ENCODE results near the gene TMEM131. TPM values are rescaled to one million over a fixed set of nuclear protein-coding genes. Genes with fewer than 3 reads are reported as not detected.

The TMEM131 gene
- total RNA-seq, 2 donors from 2014 or later = 37.7 to 37.8 TPM

GRCh38 chr2:97995026-97995733 lies 568 bp downstream of the TMEM131 start:
- intact Hi-C loops (cut with DNase I) = loop anchor here in 1 of 2 donors (5.0 kb wide), 1 partner anchor 1483 kb away; no protein-coding TSS in a partner anchor
- peak; percentile 87 for DNase-seq (ENCODE audit: low spot score)

- intact Hi-C loops (cut with DNase I) = no loop called here
- no peak for DNase-seq (ENCODE audit: low spot score)
Observed at GRCh38 chr2:97994476-97994875, 1.3 kb downstream of the TMEM131 start.

DNA sequence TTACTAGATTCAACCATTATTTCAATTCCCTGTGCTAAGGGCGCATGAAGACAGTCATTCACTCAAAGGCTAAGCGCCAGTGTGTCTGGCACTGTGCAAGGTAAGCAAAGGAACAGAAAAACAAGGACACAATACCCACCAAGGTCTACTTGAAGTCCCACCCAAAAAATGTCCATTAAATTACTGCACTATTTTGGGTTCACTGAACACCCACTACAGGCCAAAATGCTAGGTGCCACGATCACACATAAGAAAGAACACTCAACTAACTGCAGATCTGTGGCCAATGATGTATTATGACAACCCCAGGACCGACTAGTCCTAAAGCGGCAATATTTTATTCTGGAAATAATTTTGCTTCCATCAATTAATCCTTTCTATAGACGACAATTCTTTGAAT lies 1.8 kb downstream of the TMEM131 start:
- intact Hi-C loops (cut with DNase I) = no loop called here
- DNase-seq (ENCODE audit: low spot score) = no peak

DNA sequence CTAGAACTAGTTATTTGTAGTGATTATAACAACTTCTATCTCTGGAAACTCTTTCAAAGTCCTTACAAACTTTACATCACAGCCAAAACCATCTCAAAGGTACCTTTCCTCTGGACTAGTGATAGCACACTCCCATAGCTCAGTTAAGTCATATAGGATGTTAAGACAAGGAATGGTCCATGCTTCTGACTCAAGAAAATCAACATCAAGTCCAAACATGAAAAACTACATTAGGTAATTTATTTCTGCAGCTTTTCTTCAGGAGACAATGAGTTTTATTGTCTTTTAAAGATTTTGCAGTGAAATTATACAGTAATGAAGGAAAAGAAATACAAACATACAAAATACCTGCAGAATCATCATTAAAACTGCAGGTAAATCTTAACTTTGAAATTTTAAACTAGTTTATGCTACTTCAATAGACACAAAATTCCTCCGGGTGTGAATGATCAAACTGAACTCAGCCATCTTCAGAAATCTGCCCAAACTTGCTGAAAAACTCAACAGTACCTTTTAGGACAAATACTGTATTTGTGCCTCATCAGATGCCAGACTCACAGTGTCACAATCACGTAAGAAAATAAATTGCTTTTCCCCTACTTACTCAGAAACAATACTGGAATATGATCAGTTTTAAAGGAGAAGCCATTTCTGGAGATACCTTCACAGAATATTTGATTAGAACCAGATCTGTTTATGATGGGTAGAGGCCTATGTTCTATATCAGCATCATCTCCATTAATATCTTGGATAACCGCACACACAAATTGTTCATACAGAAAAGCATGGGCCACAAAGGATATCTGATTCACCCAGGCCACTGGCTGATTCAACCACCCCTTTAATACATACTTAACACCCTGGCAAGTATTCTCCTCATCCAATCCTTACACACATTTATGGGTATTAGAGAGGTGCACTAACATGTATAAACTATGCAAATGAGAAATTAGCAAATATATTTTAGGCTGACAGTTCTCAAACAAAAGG lies 2.6 kb downstream of the TMEM131 start:
- no peak for DNase-seq (ENCODE audit: low spot score)
- intact Hi-C loops (cut with DNase I) = no loop called here

GRCh38 chr2:97991081-97991856 lies 4.5 kb downstream of the TMEM131 start:
- intact Hi-C loops (cut with DNase I) = no loop called here

DNA sequence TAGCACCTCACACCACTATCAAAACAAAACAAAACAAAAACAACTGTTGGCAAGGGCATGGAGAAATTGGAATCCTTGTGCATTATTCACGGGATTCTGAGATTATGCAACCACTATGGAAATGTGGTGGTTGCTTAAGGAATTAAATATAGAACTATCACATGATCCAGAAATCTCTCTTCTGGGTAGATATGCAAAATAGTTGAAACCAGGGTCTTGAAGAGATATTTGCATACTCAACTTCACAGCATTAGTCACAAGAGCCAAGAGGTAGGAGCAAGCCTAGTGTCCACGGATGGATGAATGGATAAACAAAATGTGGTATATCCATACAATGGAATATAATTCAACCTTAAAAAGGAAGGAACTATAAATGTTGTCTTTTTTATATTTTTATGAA lies 7.0 kb downstream of the TMEM131 start:
- intact Hi-C loops (cut with DNase I) = no loop called here
- no peak for DNase-seq (ENCODE audit: low spot score)

More at GRCh38 chr2:97991081-97991856, 4.5 kb downstream of the TMEM131 start:
- DNase-seq (ENCODE audit: low spot score) = no peak

DNA sequence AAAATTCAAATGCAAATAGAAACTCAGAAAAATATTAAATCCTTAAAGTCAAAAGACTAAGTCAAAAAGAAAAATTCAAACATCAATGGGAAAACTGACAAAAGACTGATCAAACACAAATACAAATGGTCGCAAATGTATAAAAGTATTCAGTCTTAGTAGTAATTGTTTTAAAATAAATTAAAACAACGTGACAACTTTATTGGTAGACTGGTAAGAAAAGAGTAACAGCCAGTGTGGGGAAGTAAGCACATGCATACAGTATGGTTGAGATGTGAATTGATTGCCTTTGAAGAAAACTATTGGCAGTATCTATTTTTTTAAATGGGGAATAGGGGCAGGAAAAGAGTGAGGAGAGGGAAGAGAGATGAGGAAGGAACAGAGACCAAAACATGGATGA lies 9.8 kb downstream of the TMEM131 start:
- no peak for DNase-seq (ENCODE audit: low spot score)
- intact Hi-C loops (cut with DNase I) = no loop called here

GRCh38 chr2:97983698-97984097 lies 12.1 kb downstream of the TMEM131 start:
- intact Hi-C loops (cut with DNase I) = no loop called here
- no peak for DNase-seq (ENCODE audit: low spot score)

GRCh38 chr2:97983134-97983533 lies 12.6 kb downstream of the TMEM131 start:
- DNase-seq (ENCODE audit: low spot score) = no peak
- intact Hi-C loops (cut with DNase I) = no loop called here

DNA sequence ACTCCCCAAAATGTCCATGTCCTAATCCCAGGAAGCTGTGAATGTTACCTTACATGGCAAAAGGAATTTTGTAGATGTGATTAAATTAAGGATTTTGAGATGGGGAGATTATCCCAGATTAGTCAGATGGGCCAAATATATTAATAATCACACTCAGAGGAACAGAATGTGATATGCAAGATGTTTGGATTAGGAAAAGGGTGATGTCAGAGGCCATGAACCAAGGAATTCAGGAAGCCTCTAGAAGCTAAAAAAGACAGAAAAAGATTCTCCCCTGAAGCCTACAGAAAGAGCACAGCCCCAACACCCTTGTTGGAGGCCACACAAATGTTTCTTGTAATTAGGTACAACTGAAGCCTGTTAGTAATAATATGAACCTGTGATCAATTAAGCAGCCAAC lies 13.1 kb downstream of the TMEM131 start:
- no peak for DNase-seq (ENCODE audit: low spot score)
- intact Hi-C loops (cut with DNase I) = no loop called here

- intact Hi-C loops (cut with DNase I) = no loop called here
- no peak for DNase-seq (ENCODE audit: low spot score)
Observed at GRCh38 chr2:97981961-97982360, 13.8 kb downstream of the TMEM131 start.

GRCh38 chr2:97979904-97980303 lies 15.8 kb downstream of the TMEM131 start:
- no peak for DNase-seq (ENCODE audit: low spot score)
- intact Hi-C loops (cut with DNase I) = no loop called here

DNA sequence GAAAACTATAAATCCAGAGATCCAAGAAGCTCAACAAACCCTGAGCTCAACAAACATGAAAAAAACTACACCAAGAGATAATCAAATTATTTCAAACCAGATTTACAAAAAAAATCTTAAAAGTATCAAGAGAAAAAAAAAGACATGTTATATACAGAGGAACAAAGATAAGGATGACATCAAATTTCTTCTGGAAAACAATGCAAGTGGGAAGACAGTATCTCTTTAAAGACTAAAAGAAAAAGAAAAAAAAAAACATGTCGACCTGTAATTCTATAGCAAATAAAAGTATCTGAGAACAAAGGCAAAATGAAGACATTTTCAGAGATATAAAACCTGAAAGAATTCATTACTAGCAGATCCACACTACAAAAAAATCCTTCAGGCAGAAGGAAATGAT lies 21.3 kb downstream of the TMEM131 start:
- no peak for DNase-seq (ENCODE audit: low spot score)
- intact Hi-C loops (cut with DNase I) = no loop called here

- no peak for DNase-seq (ENCODE audit: low spot score)
- intact Hi-C loops (cut with DNase I) = no loop called here
Observed at GRCh38 chr2:97970293-97971060, 25.3 kb downstream of the TMEM131 start.

DNA sequence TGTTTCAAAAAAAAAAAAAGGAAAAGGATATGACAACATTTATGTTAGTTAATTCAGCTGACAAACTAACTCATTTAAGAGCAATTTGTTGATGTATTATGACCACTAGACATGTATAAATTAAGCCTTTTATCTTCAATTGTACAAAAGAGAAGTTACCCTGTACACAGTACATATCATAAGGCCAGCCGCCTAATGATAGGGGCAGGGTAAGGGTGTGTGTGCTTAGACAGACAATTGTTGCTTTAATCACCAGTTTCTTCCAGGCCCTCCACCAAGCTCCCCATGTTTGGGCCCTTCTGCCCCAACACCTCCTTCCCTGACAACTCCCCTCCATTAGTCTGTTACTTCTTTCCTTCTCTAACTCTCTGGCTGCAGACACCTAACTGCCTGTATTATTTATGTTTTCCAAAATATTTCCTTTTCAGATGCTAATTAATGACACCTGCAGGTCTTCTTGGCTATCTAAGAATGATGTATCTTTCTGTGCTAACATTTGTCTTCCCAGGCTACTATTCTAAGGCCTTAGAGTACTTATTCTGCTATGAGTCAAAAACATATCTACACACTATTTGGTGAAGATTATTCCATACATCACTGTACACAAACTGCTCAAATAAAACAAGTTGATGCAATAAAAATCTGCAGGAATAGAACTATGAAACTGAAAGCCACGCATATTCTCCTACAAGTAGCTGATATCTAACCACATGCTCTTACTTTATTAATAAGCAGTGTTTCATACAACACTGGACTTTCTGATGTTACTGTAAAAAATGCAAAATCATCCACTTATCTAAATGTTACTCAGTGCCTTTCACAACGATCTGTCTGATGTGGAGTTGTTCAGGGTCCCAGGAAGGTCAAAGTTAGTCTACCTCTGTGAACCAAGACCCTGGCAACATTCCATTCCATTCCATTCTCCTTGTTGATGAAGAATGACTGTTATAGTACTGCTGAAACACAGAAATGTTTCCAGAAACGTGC lies 26.4 kb downstream of the TMEM131 start:
- intact Hi-C loops (cut with DNase I) = loop anchor here in 1 of 2 donors (5.0 kb wide), 1 partner anchor 1713 kb away; no protein-coding TSS in a partner anchor
- DNase-seq (ENCODE audit: low spot score) = no peak

DNA sequence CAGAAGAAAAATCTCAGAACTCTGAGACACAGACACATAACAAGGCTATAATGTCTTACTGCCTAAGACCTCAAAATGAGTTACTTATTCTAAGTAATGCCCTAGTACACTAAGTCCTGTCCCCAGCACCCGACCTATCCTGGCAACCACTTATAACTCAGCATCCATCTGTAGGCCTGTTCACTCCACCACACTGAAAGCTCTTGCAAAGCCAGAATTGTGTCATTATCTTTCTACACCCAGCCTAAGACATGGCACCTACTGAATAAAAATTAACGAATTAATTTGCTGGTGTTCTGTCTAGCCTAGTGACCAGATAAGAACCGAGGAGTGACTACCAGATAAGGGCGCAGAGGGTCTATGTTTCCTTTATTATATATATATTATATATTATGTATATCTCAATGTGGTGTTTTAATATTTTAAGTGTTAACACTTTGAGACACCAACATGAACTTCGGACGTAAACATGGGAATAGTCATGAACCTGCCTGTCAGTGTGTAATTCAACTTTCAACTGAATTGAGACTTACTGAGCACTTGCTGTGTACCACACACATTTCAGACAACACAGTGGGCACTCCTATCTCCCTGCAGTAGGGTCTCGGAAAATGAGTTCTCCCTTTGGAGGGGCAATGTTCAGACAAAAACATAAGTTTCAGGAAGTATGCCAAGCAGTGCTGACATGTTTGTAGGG lies 27.7 kb downstream of the TMEM131 start:
- intact Hi-C loops (cut with DNase I) = loop anchor here in 1 of 2 donors (5.0 kb wide), 1 partner anchor 1714 kb away; no protein-coding TSS in a partner anchor
- DNase-seq (ENCODE audit: low spot score) = no peak

GRCh38 chr2:97967216-97967592 lies 28.5 kb downstream of the TMEM131 start:
- intact Hi-C loops (cut with DNase I) = loop anchor here in 1 of 2 donors (5.0 kb wide), 1 partner anchor 1715 kb away; no protein-coding TSS in a partner anchor

More at GRCh38 chr2:97967216-97967592, 28.5 kb downstream of the TMEM131 start:
- DNase-seq (ENCODE audit: low spot score) = no peak
